DMS53 (cell line): ENCODE data around the gene DIDO1.

Source experiments
- DNase-seq: peaks from one replicate; lab custom pipeline; 2025; lab: John Stamatoyannopoulos, UW

Gene DIDO1

DNA sequence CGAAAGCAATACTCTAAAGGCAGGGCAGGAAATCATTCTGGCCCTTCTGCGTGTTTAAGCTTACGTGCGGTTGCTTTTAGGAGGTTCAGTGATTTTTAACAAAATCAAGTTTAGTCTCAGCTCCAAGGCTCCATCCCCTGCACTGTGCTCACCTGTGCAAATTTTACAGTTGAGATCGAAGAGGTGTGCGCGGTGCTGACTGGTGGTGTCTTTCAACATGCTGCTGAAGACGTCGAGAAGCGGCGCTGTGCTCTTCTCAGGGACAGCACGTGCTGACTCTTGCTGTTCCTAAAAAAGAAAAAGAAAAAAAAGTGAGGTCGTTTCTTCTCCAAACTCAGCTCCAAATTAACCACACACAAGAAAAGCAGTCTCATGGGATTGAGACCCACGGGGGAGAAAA, 32.0 kb downstream of the DIDO1 start:
- no peak for DNase-seq

DNA sequence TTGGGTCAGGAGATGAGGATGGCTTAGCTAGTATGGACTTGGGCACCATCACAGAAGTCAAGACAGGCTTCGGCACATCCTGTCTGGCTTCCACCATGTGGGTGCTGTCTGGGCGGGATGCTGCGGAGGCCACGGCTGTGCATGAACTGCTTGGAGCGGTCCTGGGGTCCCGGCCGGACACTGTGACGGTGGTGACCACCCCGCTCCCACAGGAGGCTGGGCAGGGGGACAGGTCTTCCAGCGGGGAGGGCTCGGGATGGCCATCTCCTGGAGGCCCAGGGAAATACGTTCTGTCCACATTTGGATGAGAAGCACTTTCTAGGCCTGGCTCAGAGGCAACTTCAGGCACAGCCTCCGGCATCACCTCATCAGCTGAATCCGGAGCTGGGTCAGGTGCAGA, 32.6 kb downstream of the DIDO1 start:
- no peak for DNase-seq

DNA sequence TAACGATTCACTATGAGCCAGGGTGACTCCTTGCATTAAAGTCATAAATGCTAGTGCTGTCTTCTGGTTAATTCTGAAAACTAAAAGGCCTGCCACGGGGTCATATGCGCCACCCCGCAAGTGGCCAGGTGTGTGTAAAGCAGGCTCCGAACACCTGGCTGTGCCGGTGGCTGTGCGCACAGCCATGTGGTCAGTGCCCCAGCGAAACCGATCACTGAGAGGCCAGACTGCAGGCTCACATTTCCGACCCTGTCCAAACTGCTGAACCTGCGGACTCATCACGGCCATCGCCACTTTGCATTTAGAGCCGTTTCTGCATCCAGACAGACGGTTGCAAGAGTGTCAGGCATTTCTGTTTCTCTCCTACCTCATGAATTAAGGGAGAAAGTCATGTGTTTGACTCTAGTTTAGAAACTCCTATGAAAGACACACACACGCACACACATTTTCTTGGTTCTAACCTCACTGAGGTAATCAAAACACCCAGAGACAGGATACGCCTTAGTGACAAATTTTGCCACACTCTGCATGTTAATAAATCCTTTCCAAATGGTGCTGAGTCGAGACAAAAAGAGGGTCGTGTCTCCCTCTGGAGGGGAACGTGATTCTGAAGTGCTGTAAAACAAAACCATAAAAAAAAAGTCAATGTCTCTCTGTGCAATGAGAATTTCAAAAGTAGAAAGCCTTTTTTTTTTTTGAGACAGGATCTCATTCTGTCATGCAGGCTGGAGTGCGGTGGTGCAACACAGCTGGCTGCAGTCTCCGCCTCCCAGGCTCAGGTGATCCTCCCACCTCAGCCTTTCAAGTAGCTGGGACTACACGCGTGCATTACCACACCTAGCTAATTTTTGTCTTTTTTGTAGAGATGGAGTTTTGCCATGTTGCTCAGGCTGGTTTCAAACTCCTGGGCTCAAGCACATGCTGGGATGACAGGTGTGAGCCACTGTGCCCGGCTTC, 33.7 kb downstream of the DIDO1 start:
- no peak for DNase-seq

DNA sequence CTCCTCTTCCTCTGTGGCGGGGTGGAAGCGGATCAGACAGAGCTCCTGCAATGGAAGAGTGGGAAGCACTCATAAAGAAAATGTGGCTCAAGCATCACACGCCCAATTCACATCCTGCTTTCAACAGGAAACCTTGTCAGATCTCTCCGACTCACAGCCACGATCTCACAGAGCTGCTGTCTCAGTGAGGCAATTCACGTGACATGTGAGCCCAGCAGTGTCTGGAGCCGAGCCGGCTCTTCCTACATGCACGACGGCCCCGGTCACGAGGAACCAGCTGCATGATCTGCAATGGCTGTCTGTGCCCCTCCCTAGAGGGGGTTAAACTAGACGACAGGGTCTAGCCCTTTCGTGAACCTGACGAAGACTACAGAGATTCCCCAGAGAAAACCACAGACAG, 35.2 kb downstream of the DIDO1 start:
- no peak for DNase-seq

DNA sequence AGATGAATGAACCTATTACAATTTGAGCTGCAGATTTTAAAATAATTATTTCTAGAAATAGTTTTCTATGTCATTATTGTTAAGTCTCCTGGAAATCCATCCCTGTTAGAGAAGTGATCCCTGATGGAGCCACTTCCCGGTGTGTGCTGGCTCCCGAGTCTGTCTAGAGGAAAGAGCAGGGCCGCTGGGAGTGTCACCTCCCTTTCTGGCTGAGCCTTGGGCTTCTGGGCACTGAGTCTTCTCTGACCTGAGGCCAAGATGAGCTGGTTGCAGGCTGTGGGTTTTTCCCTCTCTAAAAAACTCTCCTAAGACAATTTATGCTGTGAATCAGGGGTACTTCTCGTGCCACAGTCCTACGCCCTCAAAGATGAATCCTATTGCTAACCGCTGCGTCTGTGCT, 35.9 kb downstream of the DIDO1 start:
- DNase-seq = no peak

DNA sequence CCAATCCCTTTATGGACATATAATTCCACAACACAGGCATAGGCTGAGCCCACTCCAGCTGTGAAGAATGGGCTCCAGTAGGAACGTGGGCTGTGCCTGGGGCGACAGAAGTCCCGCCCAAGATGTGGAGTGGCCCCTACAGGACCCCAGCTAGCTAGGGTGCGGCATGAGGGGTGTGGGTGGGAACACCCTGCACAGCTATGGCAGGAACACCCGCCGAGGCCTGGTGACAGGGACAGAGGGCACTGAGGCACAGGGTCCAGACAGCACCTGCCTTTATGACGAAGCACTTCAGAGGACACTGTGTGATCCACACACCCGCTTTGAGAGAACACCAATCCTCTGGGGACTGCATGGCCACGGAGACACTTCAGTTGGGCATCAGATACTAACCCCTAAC, 36.4 kb downstream of the DIDO1 start:
- DNase-seq = no peak

DNA sequence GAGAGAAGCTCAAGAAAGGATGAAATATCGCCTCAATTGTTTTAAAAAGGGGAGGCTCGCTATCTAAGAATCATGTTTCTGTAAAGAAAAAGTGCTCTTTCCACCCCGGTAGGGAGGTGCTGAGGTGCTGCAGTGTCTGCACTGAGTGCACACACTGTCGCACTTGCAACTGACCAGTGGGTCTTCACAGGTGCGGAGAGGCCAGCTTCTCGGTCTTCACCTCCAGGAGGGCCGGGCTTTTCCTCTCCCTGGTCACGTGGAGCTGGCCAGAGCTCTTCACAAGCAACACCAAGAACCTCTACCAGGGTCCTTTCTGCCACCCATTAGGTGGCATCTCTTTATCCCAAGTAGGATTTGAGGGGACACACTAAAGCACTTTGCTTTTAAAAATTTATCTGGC, 36.9 kb downstream of the DIDO1 start:
- DNase-seq = no peak

DNA sequence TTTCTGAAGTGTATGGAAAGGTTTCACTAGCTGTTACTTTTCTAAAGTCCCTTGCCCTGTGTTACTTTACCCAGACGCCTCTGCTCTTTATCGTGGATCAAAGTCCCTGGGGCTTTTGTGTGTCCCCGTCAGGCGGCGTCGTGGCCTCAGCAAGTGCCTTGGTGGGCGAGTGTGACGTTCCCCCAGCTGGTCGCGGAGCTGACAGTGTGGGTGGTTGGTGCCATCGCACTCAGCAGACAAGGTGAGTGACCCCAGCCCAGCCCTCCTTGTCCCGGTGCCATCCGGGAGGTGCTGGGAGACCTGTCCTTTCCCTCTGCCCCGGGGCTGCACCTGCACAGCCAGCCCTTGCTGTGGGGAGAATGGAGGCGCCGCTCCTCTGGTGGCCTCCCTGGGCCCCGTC, 37.4 kb downstream of the DIDO1 start:
- DNase-seq = no peak

DNA sequence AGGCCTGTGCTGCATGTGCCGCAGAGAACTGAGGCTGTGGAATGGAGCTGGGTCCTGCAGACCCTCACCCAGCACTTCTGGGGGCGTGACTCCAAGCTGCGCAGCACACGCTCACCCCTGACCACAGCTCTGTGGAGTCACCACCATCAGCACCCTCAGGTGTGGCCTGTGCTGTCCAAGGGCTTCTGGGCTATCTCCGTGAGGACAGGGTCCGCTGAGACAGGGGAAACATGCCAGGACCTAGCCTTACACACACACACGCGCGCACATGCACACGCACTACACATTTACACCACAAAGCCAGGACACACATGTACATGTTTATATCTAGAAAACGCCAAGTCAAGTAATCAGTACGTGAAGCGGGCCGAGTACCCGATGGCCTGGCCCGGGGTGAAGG, 37.9 kb downstream of the DIDO1 start:
- no peak for DNase-seq

DNA sequence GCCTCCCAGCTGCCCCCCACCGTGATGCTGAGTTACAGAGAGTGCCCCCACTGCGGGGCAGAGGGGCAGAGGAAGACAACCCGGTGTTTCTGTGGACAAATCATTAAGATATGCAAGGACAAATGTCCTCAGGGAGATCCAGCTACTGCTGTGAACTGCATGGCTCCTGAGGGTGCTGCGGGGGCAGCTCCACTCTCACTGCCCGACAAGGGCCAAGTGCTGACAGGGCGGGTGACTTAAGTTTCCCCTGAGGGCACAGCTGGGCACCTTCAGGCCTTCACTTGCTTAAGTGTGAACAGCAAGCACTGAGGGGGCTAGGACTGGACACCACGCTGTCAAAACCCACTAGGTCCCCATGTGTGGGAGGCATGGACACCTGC, 38.5 kb downstream of the DIDO1 start:
- DNase-seq = no peak

DNA sequence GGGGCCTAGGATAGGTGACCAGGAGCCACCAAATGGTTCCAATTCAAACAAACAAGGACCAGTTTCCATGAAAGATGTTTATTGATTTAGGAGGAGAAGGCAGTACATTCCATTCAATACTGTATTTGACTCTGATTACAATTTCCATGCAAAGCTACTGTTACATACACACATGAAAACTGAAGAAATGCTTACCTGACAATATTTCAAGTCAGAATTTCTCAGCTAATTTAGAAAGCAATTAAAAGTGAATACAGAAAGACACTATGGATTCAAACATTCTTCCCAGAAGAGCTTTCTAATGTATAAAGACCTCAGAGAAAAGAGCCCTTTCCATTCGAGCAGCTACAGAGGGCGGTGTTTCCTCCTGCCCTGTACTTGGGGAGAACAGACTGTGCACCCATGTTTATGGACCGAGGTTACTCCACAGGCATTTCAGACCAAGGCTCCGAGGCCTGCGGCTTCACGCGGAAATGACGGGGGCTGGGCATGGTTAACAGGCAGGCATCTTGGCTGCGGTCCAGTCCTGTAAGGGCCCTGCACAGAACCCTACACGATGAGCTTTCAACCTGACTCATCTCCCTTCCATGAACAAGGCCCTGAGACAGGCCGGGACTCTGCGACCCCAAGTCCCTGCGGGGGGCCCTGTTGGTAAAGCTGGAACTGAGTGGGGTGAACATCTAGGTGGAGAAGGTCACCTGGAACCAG, 39.0 kb downstream of the DIDO1 start:
- peak; percentile 13 for DNase-seq

DNA sequence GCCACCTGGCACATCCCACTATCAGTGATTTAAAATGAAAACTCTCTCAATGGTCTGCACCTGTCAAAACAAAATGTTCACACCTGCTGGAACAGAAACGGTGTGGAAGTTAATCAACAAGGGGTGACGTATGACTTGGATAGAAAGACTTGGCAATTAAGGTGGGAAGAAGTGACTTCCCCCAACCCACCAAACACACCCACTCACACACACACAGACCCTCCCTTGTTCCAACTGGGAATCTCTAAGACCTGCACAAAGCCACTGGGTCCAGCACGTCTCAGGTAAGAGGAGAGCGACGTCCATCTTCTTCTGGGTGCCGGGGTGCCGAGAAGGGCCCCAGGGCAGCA, 39.6 kb downstream of the DIDO1 start:
- DNase-seq = no peak

DNA sequence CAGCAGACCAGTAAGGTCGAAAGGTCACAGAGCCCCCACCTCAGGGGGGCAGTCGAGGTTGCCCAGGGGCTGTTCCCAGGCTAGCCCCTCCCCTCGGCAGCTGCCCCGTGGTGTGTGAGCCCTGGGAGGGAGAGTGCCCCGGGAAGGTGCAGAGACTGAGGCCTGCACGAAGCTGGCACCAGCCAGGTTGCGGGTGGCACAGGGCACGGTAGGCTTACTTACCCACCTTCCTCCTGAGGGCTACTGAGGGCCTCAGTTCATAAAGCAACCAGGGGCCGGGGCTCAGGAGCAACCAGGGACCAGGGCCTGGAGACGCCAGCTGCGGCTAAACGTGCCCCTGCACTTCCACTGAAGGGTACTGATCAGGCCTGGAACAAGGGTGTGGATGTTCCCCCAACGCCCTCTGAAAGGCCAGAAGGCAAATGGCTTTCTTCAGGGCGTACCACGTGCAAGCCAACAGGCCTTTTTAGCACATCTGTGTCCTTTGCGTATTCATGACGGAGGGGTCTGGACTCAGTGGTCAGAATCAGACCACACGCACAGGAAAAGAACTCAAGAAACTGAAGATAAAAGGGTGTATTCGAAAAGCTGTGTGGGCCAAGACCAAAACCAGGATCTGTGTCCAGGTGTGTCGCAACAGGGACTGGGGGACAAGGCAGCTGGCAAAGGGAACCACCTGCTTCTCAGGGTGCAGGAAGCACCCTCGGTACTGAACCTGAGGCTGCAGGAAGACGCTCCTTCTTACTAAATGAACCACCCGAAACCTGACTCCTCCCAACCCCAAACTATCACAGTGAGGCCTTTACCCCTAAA, 40.2 kb downstream of the DIDO1 start:
- DNase-seq = no peak

DNA sequence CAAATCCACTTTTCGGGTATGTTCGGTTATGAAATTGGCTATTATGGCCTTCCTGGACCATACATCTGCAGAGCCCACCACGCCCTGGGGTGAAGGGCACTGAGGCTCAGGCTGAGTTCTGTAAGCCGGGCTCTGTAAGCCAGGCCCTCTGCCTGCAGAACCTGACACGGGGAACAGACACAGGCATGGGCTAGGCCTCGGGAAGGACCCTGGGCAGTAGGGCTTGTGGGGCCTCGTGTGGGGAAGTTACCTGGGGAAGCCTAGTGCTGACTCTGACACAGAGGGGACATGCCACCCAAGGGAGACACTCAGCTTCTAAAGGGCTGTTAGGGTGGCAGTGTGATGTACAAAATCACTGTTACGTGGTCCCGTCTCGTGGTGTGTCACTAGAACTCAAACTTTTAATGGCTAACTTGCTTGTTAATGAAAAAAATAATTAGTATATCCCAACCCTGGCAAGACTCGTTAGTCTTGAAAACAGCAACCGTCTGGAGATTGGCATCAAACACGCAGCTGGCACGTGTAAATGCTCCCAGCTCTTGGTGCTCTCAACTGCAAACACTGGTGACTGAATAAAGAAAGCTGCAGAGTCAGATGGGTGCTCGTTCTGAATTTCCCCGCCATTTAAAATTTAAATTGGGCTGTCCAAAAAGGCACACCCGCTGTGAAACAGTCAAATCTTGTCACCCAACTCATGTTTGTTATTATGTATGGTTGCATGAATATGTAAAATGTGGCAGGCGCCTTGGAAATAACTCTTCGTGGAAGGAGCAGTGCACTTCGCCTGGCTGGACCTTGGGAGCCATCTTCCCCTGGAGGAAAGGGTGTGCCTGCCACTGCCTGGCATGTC, 41.0 kb downstream of the DIDO1 start:
- no peak for DNase-seq

DNA sequence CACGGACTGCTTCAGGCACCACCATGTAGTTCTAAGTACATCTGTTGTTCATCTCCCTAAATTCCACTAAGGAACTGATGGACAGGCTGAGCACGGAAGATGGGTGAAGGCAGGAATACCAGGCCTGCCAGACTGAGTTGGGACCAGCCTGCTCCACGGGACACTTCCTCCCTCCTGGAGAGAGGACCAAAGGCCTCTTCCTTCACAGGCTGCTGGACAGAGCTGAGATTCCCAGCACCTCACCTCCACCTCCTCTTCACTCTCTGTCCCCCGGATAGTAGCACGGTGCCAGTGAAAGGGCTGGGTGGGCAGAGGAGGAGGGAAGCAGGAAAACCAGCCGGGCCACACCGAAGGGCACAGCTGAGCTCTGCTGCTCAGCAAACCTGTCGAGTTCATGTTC, 41.7 kb downstream of the DIDO1 start:
- DNase-seq = no peak

DNA sequence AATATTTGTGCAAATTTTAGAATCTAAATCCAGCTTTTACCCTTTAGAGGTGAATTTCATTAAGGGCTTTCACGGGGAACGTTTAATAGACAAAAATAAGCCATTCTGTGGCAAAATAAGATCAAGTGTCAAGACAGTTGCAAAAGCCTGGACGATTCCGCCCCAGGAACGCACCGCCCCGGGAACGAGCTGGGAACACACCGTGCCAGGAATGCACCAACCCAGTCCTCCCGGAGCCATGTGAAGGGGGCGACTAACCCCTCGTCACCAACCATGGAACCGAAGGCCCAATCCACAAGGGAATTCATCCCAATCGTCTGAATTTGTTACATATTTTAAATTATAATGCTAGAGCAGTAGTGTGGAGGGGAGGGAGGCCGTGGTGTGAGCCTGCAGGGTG, 43.9 kb downstream of the DIDO1 start:
- no peak for DNase-seq

DNA sequence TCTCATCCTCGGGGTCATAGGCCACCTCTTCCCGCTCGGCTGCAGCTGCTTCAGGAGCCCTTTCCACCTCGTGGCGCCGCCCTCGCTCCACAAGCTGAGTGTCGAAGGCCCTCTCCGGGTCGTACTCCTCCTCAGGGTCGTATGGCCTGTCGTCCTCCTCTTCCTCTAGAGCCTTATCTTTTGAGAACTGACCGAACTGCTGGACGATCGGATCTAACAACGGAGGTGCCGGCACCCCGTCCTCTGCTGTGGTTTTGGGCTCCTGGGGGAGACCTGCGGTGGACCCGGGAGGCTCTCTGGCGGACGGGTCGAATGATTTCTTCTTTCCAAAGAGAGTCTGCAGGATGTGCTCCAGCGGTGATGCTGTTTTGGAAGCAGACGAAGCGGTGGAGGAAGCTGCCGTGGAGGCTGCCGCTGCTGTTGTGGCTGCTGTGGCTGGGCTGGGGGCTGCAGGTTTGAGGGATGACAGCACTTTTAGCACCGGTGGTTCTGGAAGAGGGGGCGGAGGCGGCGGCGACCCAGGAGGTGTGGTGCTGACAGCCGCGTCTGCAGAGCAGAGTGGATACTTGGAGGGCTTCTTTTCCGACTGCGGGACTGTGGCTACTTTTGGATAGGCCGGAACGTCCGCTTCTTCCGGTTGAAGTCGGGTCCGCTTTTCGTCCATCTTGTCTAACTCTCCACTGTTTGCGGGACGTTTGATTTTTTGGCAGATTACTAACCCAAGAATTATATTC, 44.5 kb downstream of the DIDO1 start:
- no peak for DNase-seq

DNA sequence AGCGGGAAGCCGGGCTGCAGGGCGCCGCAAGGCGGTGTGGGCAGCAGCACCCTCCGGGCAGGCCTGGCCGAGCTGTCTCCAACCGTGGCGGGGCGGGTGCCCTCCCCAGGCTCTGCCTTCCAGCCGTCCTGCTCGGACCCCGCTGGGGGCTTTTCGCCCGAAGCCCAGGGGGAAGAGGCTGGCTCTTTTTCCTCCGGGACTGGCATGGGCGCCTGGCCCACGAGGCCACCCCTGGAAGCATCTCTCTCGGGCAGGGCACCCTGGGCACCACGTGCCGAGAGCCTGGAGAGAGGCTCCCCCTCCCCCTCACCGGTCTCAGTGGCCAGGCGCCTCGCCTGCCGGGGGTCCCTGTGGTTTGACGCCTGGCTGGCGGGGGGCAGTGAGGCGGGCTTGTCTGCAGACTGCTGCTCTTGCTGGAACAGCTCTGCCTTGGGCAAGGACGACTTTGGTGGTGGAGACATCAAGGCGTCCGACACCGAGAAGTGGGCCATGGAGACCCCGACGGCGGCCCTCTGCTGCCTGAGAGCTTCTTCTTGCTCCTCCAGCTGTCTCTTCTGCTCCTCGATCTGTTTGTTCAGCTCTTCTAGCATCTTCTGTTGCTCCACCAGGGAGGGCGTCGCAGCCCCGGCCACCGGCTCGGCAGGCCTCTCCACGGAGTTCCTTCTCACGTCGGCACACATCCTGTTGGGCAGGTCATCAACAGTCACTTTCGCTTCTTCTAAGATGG, 45.2 kb downstream of the DIDO1 start:
- DNase-seq = no peak

DNA sequence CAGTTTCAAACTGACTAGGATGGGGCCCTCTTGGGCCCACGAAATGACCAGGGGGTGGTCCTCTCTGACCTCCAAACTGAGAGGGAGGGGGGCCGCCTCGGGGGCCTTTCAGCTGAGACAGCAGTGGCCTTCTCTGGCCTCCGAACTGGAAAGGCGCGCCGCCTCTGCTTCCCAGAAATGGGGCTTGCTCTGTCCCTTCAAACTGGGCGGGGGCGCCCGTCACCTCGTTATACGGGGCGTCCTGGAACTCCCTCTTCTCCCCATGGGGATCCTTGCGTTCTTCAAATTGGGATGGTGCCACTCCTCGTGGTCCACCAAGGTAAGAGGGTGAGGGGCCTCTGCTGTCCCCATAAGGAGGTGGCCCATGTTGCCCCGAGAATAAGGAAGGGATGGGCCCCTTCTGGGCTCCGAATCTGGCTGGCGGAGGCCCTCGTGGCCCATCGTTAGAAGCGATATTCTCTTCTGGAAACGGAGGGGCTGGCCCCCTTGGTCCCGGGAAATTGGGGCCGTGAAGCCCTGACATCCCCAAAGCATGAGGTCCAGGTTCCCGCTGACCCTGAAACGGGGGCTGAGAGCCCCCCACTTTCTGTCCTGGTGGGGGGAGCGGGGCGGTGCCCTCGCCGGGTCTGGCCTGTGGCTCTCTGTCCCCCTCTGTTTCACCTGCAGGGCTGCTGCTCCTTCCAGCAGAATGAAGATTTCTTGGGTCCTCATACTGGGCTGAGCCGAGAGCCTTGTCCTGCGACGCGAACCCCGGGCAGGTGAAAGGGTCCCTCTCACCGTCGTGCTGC, 46.0 kb downstream of the DIDO1 start:
- no peak for DNase-seq
